GM18868 (cell line): ENCODE measurements around the gene EDAR.

Experiments used
- ATAC-seq: cut with Tn5 transposase; IDR thresholded peaks from one replicate; pipeline ENCODE4 v1.9.1; 2021; ENCODE audit warnings: mild to moderate bottlenecking, moderate library complexity; ENCODE audit not compliant: unreplicated experiment

The EDAR gene

DNA sequence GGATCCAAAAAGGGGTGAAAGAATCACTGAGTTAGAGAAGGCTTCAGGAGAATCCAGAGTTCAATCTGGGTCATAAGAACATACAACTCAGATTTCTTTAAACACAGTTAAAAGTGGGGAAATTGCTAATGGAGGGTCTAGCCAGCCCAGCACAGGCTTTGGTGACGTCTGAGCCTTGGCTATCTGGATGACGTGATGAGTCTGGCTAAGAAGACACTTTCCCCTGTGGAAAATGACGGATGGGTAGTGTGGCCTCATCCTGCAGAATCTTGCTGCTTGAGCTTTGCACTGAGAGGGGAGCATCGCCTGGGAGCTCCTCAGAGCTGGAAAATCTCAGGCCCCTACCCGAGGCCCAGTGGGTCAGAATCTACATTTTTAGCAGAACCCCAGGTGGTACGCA lies 19.2 kb downstream of the EDAR start:
- ATAC-seq, result no peak

DNA sequence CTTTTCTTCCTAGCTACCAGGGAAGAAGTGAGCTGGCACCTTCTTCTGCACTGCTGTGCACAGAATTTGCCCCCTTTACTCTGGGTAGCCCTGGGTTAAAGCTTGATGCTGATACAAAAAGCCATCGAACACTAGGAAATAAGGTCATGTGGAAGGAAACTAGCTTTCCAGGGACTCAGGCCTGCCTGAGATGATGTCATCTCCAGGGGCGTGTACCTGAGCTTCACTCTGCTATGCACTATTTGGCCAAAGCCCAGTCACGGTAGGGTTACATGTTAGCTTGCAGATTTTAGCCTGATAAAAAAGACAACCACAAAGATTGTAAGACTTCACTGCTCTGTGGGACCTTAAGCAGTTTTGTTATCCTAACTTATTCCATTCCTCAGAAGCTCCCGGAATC lies 20.4 kb downstream of the EDAR start:
- ATAC-seq, result no peak

DNA sequence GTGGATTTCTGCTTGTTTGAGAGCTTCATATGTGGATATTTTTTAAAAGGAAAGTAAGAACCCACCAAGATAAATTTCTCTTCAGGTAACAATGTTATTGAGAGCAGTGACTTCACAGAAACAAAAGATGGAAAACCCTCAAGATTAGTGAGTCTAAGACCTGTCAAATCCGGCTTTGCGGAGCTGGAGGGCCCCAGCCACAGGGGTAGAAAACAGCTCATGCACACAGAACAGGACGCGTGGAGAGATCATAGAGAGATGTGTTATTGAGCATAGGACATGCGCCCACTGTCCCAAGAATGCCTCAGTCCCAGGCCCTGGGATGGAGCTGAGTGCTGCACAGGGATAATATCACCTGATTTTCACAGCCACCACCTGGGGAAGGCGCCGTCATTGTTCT lies 21.3 kb downstream of the EDAR start:
- ATAC-seq, result no peak

DNA sequence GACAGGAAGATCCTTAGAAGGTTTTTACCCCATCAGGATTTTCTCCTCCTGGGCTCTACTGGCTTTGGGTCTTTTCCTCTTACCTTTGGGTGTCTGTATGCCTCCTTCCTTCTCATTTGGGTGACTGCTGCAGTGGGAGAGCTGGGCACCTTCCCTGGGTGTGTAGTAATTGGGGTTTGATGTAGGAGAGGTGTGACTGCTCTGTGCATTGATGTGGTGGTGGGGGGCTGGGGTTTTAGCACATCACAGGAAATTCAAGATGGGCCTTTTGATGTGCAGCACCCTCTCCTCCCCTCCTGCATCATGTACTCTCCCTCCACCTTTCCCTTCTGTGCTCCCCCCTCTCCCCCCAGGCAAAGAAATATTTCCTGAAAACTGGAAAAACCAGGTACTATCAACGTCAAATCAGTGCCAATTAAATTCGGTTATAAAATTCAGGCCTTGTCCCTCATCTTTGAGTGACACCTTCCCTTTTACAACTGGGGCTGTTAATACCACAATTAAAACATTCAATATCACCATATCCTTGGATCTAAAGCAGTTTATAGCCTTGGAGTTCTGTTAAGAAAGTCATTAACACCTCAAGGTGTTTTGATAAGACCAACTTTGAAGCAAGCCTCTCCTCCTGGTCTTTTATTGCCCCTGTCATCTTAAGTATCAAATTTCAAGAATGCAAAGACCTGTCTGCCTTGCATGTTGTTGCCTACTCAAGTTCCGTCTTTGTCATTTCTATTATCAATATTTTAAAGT lies 23.3 kb downstream of the EDAR start:
- ATAC-seq, result no peak

DNA sequence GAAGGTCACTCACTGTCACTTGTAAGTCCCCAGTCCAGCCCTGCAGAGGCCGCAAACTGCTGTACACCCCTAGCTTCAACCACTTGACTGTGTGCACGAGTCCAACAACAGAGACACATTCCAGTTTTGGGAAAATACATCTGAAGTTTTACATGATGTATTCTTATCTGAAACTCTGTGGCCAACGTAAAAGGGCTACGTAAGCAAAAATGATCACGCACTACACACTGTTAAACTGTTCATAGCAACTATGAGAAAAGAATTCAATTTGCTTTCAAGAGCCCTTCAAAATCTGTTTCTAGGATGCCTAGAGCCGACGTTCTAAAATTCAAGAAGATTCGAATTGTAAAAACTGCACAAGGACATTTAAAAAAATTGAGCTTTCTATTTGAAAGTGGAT lies 26.0 kb downstream of the EDAR start:
- no peak for ATAC-seq

DNA sequence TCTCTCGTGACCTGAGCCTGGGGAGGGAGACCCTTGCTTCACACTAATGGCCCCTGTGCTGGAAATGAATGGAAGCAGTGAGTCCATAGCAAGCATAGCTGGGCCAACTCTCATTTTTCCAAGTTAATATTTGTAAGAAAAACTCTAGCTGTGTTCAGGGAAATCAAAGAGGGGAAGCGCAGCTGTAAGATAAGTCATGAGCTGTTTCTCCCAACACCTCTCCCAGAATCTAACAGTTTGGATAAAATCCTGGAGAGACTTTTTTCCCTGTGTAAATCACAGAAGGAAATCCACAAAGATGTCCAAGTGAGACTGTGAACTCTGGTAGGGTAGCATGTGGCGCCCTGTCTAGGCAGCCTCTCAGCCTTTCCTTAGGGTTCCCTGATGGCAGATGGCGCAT lies 27.2 kb downstream of the EDAR start:
- ATAC-seq, result no peak

DNA sequence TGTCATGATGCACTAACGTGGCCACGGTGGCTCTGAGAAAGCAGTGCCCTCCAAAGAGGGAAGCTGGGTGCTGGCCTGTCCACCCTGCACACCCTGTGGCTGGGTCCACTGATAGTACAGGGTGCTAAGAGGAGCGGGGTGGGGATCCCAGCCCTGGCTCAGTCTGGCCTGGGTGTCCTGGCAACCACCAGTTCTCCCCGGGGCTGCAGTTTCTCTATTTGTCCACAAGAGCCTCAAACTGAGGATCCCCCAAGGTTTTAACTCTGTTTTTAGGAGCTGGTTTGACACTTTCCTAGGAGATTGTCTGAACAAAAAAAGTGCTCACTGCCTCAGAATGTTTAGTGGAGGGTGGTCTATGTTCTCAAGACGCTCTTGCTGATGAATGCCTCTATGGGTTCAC lies 29.0 kb downstream of the EDAR start:
- no peak for ATAC-seq

DNA sequence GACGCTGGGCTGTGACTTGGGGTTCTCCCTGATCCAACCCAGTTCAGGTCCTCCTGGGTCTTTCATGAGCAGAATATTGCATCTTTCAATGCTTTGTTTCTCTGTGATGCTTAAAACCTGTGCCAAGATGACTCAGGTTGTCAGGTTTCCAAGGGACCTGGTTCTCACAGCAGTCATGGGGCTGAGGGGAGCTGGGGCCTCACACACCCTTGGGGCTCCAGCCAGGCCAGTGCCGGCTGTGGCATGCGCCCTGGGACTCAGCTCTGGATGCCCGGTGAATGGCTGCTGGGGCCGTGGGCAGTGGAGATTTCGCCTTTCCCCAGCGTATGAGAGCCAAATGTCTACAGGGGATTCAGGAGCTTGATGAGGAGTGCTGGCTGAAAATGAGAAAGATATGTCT lies 29.6 kb downstream of the EDAR start:
- ATAC-seq, result no peak

DNA sequence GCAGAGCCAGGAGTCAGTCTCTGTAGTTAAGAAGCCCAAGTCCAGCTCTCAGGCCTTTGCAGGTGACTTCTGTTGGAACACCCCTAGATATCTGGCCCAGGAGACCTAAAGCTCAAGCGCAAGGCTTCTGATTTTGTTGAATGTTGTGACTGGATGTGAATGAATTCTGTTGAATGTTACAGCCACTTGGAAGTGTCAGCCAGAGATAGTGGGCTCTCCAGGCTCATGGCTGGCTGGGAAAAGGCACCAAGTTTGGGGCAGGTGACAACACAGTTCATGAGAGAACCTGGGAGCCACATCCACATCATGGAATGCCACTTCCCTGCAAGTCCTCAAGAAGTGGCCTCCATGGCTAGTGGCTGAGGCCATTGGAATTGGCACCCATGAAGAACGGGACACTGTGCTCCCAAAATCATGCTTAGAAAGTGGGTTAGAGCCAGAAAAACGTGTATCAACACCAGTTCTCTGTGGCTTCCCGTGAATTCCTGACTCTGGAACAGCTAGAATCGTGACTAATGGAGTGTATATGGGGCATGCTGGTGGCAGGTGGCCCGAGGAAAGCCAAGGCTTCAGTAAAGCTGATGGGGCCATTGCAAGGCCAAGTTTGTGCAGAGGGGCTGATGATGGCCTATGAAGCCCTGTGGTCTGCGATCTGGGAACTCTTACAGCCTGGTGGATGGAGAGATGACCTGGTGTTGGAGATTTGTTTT lies 30.2 kb downstream of the EDAR start:
- ATAC-seq, result no peak

DNA sequence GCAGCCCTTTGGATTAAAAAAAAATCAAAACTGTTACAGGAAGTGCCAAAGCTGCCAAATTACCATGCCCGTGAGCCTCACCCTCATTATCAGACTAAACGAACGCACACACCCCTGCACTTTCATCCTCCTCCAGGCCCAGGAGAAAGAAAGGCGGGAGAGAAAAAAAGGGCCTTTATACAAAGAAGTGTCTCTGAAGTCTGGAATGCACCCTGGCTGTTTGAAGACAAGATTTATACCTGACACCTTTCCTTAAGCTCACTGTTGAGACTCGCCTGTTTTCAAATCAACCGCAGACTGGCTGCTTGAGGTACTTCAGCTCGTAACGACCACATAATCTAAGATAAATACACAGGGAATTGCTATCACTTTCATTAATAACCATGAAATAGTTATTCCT lies 31.0 kb downstream of the EDAR start:
- ATAC-seq, result no peak

DNA sequence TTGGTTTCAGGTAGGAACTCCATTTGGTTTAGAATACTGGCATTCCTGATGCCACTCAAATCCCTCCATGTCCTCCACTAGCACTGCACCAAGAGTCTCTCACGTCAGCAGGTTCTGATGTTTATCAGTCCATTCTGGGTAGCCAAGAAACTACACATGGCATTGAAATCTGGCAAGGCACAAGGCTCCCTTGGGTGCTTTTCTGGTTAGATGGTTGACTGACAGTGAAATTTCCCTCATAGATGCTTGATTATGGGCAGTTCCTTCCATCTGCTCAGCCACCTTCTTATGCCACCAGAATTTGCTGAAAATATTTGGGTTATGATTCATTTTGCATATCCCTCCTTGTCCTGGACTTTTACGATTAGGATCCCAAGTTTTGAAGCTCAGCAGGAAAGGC lies 32.6 kb downstream of the EDAR start:
- ATAC-seq, result no peak

DNA sequence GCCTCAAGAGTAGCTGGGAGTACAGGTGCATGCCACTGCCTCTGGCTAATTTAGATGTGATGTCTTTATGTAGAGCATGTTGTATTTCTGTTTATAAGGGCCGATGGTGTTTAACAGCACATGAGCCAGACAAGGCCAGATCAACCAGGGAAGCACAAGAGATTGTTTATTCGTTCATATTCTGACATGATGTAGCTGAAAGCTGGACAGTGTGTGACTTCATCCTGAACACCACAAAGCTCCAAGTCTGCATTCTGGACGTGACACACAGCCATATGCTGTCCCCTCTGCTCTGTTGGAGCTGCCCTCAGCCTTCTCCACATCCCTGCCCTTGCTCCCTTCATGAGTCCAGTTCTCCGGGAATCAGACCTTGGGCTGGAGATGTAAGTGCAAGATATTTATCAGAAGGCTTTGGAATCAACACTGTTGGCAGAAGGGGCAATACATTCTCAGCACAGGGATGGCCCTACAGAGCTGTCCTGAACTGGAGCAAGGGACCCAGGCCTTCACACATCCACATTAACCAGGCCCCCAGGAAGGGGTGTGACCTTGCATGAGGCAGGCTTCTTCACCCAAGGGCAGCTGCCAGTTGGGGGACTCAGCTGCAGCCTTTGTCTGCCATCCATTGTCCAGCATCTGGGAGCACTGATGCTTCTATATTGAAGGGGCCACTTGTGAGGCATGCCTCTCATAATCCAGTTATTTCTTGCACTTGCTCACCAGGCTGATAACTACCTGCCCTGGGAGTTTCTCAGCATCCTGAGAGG lies 38.5 kb downstream of the EDAR start:
- ATAC-seq, result no peak

DNA sequence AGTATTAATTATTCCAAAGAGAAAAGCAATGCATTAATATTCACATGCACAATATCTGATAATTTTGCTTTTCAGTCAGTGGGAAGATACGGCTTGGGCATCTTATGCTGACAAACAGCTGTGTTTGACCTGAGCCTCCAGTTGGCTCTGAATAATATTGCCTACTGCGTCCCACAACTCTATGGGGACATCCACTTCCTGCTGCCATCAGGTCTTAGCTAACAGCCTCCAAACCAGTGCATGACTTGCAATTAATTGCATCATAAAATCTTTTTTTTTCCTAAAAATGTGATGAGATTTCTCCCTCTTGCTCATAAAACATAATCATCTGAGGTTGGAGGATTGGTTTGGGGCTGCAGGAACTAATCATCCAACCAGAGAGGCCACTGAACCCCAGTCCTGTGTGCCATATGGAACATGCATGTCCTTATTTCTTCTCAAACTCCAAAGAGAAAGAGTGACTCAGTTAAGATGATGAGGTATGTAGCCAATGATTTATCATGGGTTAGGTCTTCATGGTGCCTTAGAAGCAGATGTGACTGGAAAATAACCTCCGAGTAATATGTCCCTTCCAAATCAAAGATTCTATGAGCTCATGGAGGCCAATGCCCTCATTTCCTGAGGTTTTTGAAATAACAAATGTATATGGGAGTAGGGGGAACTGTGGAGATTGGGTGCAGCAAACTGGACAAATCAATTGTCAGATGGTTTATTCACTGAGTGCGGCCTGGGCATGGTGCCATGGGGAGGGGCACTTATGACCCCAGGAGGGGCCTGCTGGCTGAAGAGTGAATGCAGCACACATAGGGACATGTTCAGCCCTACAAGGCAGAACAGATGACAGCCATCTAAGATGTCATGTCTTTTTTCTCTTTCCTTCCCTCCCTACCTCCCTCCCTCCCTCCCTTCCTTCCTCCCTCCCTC lies 39.4 kb downstream of the EDAR start:
- ATAC-seq, result no peak

DNA sequence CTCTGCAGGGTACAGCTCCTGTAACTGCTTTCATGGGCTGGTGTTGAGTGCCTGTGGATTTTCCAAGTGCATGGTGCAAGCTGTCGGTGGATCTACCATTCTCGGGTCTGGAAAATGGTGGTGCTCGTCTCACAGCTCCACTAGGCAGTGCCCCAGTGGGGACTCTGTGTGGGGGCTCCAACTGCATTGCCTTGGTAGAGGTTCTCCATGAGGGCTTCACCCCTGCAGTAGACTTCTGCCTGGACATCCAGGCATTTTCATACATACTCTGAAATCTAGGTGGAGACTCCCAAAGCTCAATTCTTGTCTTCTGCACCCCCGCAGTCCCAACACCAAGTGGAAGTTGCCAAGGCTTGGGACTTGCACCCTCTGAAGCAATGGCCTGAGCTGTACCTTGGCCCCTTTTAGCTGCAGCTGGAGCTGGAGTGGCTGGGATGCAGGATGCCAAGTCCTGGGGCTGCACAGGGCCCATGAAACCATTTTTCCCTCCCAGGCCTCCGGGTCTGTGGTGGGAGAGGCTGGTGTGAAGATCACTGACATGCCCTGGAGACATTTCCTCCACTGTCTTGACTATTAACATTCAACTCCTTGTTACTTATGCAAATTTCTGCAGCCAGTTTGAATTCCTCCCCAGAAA lies 41.6 kb downstream of the EDAR start:
- ATAC-seq, result no peak

DNA sequence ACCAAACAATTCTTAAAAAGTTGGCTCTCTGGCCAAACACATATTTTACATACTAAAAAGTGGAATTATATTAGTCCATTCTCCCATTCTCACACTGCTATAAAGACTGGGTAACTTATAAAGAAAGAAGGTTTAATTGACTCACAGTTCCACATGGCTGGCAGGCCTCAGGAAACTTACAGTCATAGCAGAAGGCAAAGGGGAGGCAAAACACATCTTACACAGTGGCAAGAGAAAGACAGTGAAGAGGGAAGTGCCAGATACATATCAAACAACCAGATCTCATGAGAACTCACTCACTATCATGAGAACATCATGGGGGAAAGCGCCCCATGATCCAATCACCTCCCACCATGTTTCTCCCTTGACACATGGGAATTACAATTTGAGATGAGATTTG lies 42.6 kb downstream of the EDAR start:
- no peak for ATAC-seq

DNA sequence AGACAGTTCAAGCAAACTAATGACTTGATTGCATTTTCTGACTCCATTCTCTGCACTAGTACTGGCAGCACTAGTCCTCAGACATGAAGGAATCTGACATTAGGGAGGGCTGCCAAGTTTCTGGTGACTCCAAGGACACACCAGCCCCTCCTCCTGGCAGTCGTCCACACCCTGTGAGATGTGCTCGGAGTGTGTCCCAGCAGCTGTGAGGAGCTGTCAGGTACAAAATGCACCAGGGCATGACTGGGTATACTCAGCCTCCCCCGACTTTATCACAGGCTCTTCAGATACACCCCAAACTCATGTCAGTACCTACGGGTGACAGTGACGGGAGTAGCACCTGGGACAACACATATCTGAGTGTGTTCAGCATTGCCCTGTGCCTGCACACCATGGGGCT lies 43.1 kb downstream of the EDAR start:
- no peak for ATAC-seq

DNA sequence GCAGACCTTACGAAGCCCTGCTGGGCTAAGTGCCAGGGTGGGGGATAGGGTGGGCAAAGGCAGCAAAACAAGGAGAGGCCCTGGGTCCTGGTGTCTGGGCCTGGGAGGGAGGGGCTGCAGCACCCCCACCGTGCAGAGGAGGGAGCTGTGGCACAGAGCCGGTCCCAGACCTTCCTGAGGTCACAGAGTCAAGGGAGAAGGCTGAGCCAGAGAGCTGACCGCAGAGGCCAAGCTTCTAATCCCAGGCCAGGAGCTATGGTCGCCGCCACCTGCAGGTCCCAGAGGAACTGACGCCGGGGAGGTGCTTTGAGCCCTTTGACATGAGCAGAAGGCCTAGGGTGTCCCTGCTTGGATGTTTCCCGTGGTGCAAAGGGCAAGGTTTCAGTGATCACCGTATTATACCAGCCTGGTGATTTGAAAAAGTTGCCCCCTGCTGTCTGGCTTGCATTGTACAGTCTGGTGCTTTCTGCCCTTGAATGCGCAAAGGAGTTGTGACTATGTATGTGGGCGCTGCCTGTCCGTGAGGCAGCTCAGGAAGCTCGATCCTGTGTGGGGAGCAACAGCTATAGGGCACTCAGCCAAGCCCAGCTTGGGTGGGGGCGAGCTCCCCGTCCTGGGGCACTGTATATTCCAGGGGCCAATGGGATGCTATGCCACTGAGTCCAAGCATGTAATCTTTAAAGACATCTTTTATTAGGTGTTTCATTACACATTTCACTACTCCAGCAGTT lies 44.3 kb downstream of the EDAR start:
- no peak for ATAC-seq

DNA sequence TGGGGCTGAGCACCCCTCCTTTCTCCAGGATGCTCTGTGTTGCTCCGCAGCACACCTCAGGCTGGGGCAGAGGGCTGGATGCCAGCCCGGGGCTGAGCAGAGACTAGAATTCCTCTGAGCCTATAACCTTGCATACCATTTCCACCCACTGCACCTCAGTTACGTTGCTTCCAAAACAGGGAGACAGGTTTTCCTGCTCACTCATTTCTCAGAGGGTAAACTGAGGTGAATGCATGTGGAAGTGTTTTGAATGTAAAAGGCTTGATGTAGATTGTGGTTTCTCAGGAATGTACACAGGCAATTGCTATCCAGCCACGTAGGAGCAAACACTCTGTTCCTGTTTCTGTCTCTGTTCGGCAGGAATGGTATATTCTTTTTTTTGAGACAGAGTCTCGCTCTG lies 45.3 kb downstream of the EDAR start:
- no peak for ATAC-seq

DNA sequence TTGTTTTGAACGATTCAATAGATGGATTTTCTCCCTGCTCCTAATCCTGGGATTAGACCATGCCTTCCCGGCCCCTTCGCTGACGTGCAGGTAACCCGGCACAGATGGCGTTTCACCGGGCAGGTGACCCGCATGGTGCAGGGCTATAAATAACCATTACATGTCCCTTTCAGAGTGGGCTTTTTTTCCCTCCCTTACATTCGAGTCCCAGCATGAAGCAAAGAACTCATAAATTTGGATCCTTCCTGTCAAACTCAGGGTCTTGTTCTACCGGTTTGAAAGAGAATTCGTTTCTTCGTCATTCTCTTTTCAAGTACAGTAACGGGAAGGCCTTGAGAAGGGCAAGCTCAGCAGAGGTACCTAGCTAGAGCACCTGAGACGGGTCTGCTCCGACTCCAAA lies 46.1 kb downstream of the EDAR start:
- ATAC-seq, result no peak
